Measurements from ENCODE around the gene TMEM86B. TPM values are rescaled to one million over a fixed set of nuclear protein-coding genes. Genes with fewer than 3 reads are reported as not detected.

Gene TMEM86B
- polyA plus RNA-seq, 1 of the 3 experiments (the other 2 are of a cell fraction), result 3.0 TPM

DNA sequence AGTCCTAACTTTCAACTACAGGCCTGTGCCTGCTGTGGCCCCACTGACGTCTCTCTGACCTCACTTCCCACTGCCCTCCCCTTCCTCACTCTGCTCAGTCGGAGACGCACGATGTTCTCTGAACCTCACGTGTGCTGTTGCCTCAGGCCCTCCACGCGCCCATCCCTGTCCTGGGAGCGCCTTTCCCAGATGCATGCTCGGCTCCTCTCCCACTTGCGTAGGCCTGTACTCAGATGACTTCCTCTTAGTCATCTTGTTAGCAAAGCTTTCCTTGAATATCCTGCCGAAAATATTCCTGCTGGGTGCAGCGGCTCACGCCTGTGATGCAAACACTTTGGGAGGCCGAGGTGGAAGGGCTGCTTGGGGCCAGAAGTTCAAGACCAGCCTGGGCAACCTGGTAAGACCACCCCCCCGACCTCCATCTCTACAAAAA lies 39.1 kb downstream of the TMEM86B start:
- DNase-seq, result no peak
- H3K9me3 ChIP-seq, result no peaks in the 10 kb centered on the region
- CTCF ChIA-PET, result interaction anchor here (1.6 kb wide), 1 partner anchor 9 kb away, joined by 5 read pairs; the partner anchor contains the start of gene SYT5
- no peaks in the 10 kb centered on the region for H4K20me1 ChIP-seq (ENCODE audit: insufficient read depth)
- 38% methylated on average over 15 of the region's 15 CpGs for WGBS (ENCODE audit: low lambda C conversion rate)
- no peak overlapping the region for H3K9ac ChIP-seq
- no peaks in the 10 kb centered on the region for H3K4me1 ChIP-seq (ENCODE audit: control insufficient read depth in 1 of 2, insufficient read depth in 2 of 2, low read depth in 1 of 2, low read length in 1 of 2)
- no peaks in the 10 kb centered on the region for H3F3A ChIP-seq (replicated peaks; ENCODE audit: insufficient read depth)
- peak overlapping the region; percentile 50; the same call in 1 of the 2 replicates for H2AFZ ChIP-seq (ENCODE audit: low read depth)
- H3K79me2 ChIP-seq (ENCODE audit: insufficient read depth), result no peaks in the 10 kb centered on the region
- H3K4me3 ChIP-seq (ENCODE audit: low read depth in 2 of 2, low read length in 1 of 2), result no peak overlapping the region
- POLR2A ChIA-PET, result no interaction called here
- no peaks in the 10 kb centered on the region for H3K36me3 ChIP-seq (replicated peaks in 1 of 2; ENCODE audit: control insufficient read depth in 1 of 2, insufficient read depth in 2 of 2, low read length in 1 of 2)
- peak overlapping the region in 1 of 2 experiments; percentile 46; a peak in 1 of 4 replicates for H3K27ac ChIP-seq (ENCODE audit: low read depth in 2 of 2, low read length in 1 of 2)
- TF ChIP-seq FOSL2 (IDR thresholded peaks at IDR 0.05; ENCODE audit: borderline replicate concordance, low read depth), result peak; percentile 31; the same call in 1 of the 2 replicates
- TF ChIP-seq, protein P1, sequence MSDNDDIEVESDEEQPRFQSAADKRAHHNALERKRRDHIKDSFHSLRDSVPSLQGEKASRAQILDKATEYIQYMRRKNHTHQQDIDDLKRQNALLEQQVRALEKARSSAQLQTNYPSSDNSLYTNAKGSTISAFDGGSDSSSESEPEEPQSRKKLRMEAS (IDR thresholded peaks at IDR 0.05; ENCODE audit: low read depth), result peak; percentile 58; the same call in 1 of the 2 replicates
- TF ChIP-seq CHD2 (IDR thresholded peaks at IDR 0.05; ENCODE audit: low read length, partially characterized antibody), result no peak
- H3K9me2 ChIP-seq, result no peaks in the 10 kb centered on the region
- peaks cover 5% of the 10 kb centered on the region; the same call in 1 of the 2 replicates for H3K27me3 ChIP-seq (ENCODE audit: insufficient read depth)
- H3K4me2 ChIP-seq, result 0 out of 2 replicates have a peak overlapping the region, but pooled peaks have one; percentile 2

GRCh38 chr19:55188625-55189024 lies 39.9 kb downstream of the TMEM86B start:
- Histone ChIP-seq H3K27me3 (ENCODE audit: insufficient read depth) (peaks cover 5% of the 10 kb centered on the region; the same call in 1 of the 2 replicates), H3K9me3 (no peaks in the 10 kb centered on the region), H3K9ac (no peak overlapping the region), H3K27ac (ENCODE audit: low read depth in 2 of 2, low read length in 1 of 2) (peak overlapping the region in 1 of 2 experiments; percentile 46; a peak in 1 of 4 replicates), H4K20me1 (ENCODE audit: insufficient read depth) (no peaks in the 10 kb centered on the region), H3K9me2 (no peaks in the 10 kb centered on the region), H3K36me3 (replicated peaks in 1 of 2; ENCODE audit: control insufficient read depth in 1 of 2, insufficient read depth in 2 of 2, low read length in 1 of 2) (no peaks in the 10 kb centered on the region), H3K79me2 (ENCODE audit: insufficient read depth) (no peaks in the 10 kb centered on the region), H2AFZ (ENCODE audit: low read depth) (no peak overlapping the region), H3K4me2 (no peak overlapping the region), H3F3A (replicated peaks; ENCODE audit: insufficient read depth) (no peaks in the 10 kb centered on the region), H3K4me1 (ENCODE audit: control insufficient read depth in 1 of 2, insufficient read depth in 2 of 2, low read depth in 1 of 2, low read length in 1 of 2) (no peaks in the 10 kb centered on the region), H3K4me3 (ENCODE audit: low read depth in 2 of 2, low read length in 1 of 2) (no peak overlapping the region)
- DNase-seq, result no peak
- ChIA-PET POLR2A (no interaction called here), CTCF (interaction anchor here (1.6 kb wide), 1 partner anchor 8 kb away, joined by 5 read pairs; the partner anchor contains the start of gene SYT5)
- TF ChIP-seq SMC3 (IDR thresholded peaks at IDR 0.05; ENCODE audit: low read depth, low read length) (no peak), FOXM1 (IDR thresholded peaks at IDR 0.05; ENCODE audit: low read depth) (no peak), TAF1 (IDR thresholded peaks at IDR 0.05; ENCODE audit: borderline replicate concordance, low read depth, low read length) (no peak)
- WGBS (ENCODE audit: low lambda C conversion rate), result 92% methylated on average over 8 of the region's 8 CpGs

DNA sequence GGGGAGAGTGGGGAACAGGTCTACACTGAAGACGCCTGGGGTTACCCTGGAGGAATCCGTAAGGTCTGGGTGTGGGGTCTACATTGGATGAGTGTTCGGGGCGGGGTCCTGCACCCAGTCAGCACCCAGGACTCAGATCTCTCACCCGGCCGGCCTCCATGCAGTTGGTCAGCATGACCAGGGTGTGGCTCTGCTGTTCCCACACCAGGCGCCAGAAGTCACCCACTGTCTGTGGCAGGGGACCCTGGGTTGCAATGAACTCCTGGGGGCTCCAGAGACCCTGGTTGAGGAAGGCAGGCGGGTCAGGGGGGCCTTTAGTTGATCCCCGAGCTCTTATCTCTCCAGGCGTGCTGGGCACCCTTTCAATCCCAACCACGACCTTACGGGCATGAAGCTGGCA lies 42.5 kb downstream of the TMEM86B start:
- 80% methylated on average over 5 of the region's 12 CpGs for WGBS (ENCODE audit: low lambda C conversion rate)

More for the DNA sequence above, 42.5 kb downstream of the TMEM86B start:
- no peak overlapping the region for H2AFZ ChIP-seq (ENCODE audit: low read depth)
- no peak overlapping the region for H3K4me2 ChIP-seq
- H3K9me2 ChIP-seq, result no peaks in the 10 kb centered on the region
- TF ChIP-seq CHD2 (IDR thresholded peaks at IDR 0.05; ENCODE audit: low read length, partially characterized antibody) (no peak), RFX5 (IDR thresholded peaks at IDR 0.05; ENCODE audit: low read length) (no peak), TCF12 (IDR thresholded peaks at IDR 0.05) (no peak)
- TF ChIP-seq, protein P1 (IDR thresholded peaks at IDR 0.05; ENCODE audit: low read depth), result no peak
- H3F3A ChIP-seq (replicated peaks; ENCODE audit: insufficient read depth), result no peaks in the 10 kb centered on the region
- no peaks in the 10 kb centered on the region for H3K79me2 ChIP-seq (ENCODE audit: insufficient read depth)
- H3K27me3 ChIP-seq (ENCODE audit: insufficient read depth), result peaks cover 11% of the 10 kb centered on the region
- no peaks in the 10 kb centered on the region for H3K4me1 ChIP-seq (ENCODE audit: control insufficient read depth in 1 of 2, insufficient read depth in 2 of 2, low read depth in 1 of 2, low read length in 1 of 2)
- POLR2A ChIA-PET, result no interaction called here
- no peaks in the 10 kb centered on the region for H3K36me3 ChIP-seq (replicated peaks in 1 of 2; ENCODE audit: control insufficient read depth in 1 of 2, insufficient read depth in 2 of 2, low read length in 1 of 2)
- no peaks in the 10 kb centered on the region for H4K20me1 ChIP-seq (ENCODE audit: insufficient read depth)
- CTCF ChIA-PET, result no interaction called here
- H3K9me3 ChIP-seq, result no peaks in the 10 kb centered on the region
- DNase-seq, result no peak
- no peak overlapping the region for H3K9ac ChIP-seq
- H3K4me3 ChIP-seq (ENCODE audit: low read depth in 2 of 2, low read length in 1 of 2), result no peak overlapping the region
- no peak overlapping the region for H3K27ac ChIP-seq (ENCODE audit: low read depth in 2 of 2, low read length in 1 of 2)
